SK-N-SH (cell line): ENCODE results near the gene RFX7. TPM values are rescaled to one million over a fixed set of nuclear protein-coding genes. Genes with fewer than 3 reads are reported as not detected.

Source experiments
- CTCF ChIA-PET: fragments of 300-600, 350-600 bp; formaldehyde crosslinking; extraction: SDS; loops from one replicate; lab custom pipeline; 2021; lab: Yijun Ruan, JAX
- POLR2A ChIA-PET: fragments of 350-600 bp; sonication (Branson Sonifier 250); formaldehyde crosslinking; extraction: SDS; loops from one replicate; lab custom pipeline; 2020; ENCODE audit warnings: antibody characterized with exemption, inconsistent platforms; lab: Yijun Ruan, JAX
- DNase-seq: peaks from one replicate; pipeline ENCODE4 v3.0.0; 2012
- H2AFZ ChIP-seq: fragments of 200-600 bp; sonication (generic); 2 replicates; pipeline ENCODE4 v1.8.1; 2016; ENCODE audit warnings: antibody characterized with exemption, mild to moderate bottlenecking, low read depth
- H3F3A ChIP-seq: fragments of 200-600 bp; sonication (generic); replicated peaks from 2 replicates; pipeline ENCODE3; 2016; ENCODE audit warnings: antibody characterized with exemption, mild to moderate bottlenecking; ENCODE audit not compliant: insufficient read depth
- H3K27ac ChIP-seq, 2 experiments: fragments of 200-500 bp in 1 of 2; fragments of 200-600 bp in 1 of 2; sonication (Bioruptor generic) in 1 of 2; sonication (generic), shearing (Covaris generic) in 1 of 2; 2 replicates each; pipeline versions ENCODE4 v1.5.1 to v1.6.1; 2014 to 2016; ENCODE audit warnings: low read depth in 2 of 2, inconsistent platforms in 1 of 2, low read length in 1 of 2, mild to moderate bottlenecking in 1 of 2, mixed read lengths in 1 of 2
- H3K27me3 ChIP-seq: fragments of 200-600 bp; sonication (generic), shearing (Covaris generic); 2 replicates; pipeline ENCODE4 v1.6.1; 2016; ENCODE audit warnings: mixed run types; ENCODE audit not compliant: insufficient read depth
- H3K36me3 ChIP-seq, 2 experiments: fragments of 200-500 bp in 1 of 2; fragments of 200-600 bp in 1 of 2; sonication (Bioruptor generic) in 1 of 2; sonication (generic) in 1 of 2; replicated peaks in 1 of 2; 2 replicates each; pipeline versions ENCODE3 to v1.5.1; 2014 to 2016; ENCODE audit warnings: low read length in 1 of 2, mild to moderate bottlenecking in 1 of 2; ENCODE audit not compliant: insufficient read depth in 2 of 2, control insufficient read depth in 1 of 2
- H3K4me1 ChIP-seq, 2 experiments: fragments of 200-500 bp in 1 of 2; fragments of 200-600 bp in 1 of 2; sonication (Bioruptor generic) in 1 of 2; sonication (generic), shearing (Covaris generic) in 1 of 2; 2 replicates each; pipeline versions ENCODE4 v1.5.1 to v1.6.1; 2014 to 2016; ENCODE audit warnings: low read depth in 1 of 2, low read length in 1 of 2, mixed run types in 1 of 2; ENCODE audit not compliant: insufficient read depth in 2 of 2, control insufficient read depth in 1 of 2
- H3K4me2 ChIP-seq: fragments of 200-600 bp; sonication (generic), shearing (Covaris generic); 2 replicates; pipeline ENCODE4 v1.6.1; 2017; ENCODE audit warnings: mixed run types
- H3K4me3 ChIP-seq, 2 experiments: fragments of 200-500 bp in 1 of 2; fragments of 200-600 bp in 1 of 2; sonication (Bioruptor generic) in 1 of 2; sonication (generic), shearing (Covaris generic) in 1 of 2; 2 replicates each; pipeline versions ENCODE4 v1.5.1 to v1.8.1; 2014 to 2016; ENCODE audit warnings: low read depth in 2 of 2, inconsistent platforms in 1 of 2, low read length in 1 of 2, mild to moderate bottlenecking in 1 of 2, mixed read lengths in 1 of 2, moderate library complexity in 1 of 2
- H3K79me2 ChIP-seq: fragments of 200-600 bp; sonication (generic); 2 replicates; pipeline ENCODE4 v1.8.1; 2017; ENCODE audit warnings: mild to moderate bottlenecking; ENCODE audit not compliant: insufficient read depth
- H3K9ac ChIP-seq: fragments of 200-600 bp; sonication (generic); 2 replicates; pipeline ENCODE4 v1.6.1; 2017; ENCODE audit warnings: mixed run types
- H3K9me2 ChIP-seq: fragments of 200-600 bp; sonication (generic); 2 replicates; pipeline ENCODE4 v1.6.1; 2017; ENCODE audit warnings: mixed run types
- H3K9me3 ChIP-seq: fragments of 200-600 bp; sonication (generic); 2 replicates; pipeline ENCODE4 v1.6.1; 2017; ENCODE audit warnings: mixed run types, mild to moderate bottlenecking, moderate library complexity
- H4K20me1 ChIP-seq: fragments of 200-600 bp; sonication (generic); 2 replicates; pipeline ENCODE4 v1.6.1; 2017; ENCODE audit warnings: mild to moderate bottlenecking, mixed run types; ENCODE audit not compliant: insufficient read depth
- EZH2phosphoT487 ChIP-seq: fragments of 200-600 bp; sonication (generic); IDR thresholded peaks from 2 replicates; pipeline ENCODE4 v1.6.1; 2017; ENCODE audit warnings: low read depth, mixed run types, mild to moderate bottlenecking, antibody characterized with exemption, moderate library complexity, borderline replicate concordance
- FOSL2 ChIP-seq: IDR thresholded peaks from 2 replicates; pipeline ENCODE4 v1.4.0; 2012; ENCODE audit warnings: low read depth, mild to moderate bottlenecking, moderate library complexity, borderline replicate concordance
- FOXM1 ChIP-seq: IDR thresholded peaks from 2 replicates; pipeline ENCODE4 v1.4.0; 2012; ENCODE audit warnings: low read depth, mild to moderate bottlenecking
- JUND ChIP-seq: IDR thresholded peaks from 2 replicates; pipeline ENCODE4 v1.4.0; 2012
- POLR2AphosphoS5 ChIP-seq: IDR thresholded peaks from 2 replicates; pipeline ENCODE4 v1.6.1; 2012; ENCODE audit warnings: low read depth, low read length
- RCOR1 ChIP-seq: fragments of 150-350 bp; IDR thresholded peaks from 2 replicates; pipeline ENCODE4 v1.6.1; 2017; ENCODE audit warnings: antibody characterized with exemption, low read length
- RXRA ChIP-seq: IDR thresholded peaks from 2 replicates; pipeline ENCODE4 v1.4.0; 2012; ENCODE audit warnings: low read depth, mild to moderate bottlenecking, borderline replicate concordance
- SMC3 ChIP-seq: IDR thresholded peaks from 2 replicates; pipeline ENCODE4 v1.6.1; 2012; ENCODE audit warnings: low read depth, low read length, improper control_type of control experiment
- WGBS: methylation state at CpG from one replicate; pipeline ENCODE4 v1.1.6; 2017; ENCODE audit warnings: low lambda C conversion rate; 5-methylcytosine and 5-hydroxymethylcytosine counted together
- polyA plus RNA-seq, 3 experiments: library from polyadenylated mRNA; depleted of rRNA; stranded (reverse); fragments of >200 nt; gene quantifications; 2 replicates each; pipeline ENCODE4 v1.2.3, GENCODE V29; 2012
- TF ChIP-seq, protein P1 (sequence below): fragments of 200-600 bp; sonication (generic); IDR thresholded peaks from 2 replicates; pipeline ENCODE4 v1.6.1; 2017; ENCODE audit warnings: antibody characterized with exemption, mild to moderate bottlenecking, moderate library complexity
- TF ChIP-seq, protein P2 (sequence below): IDR thresholded peaks from 2 replicates; pipeline ENCODE4; 2012
- TF ChIP-seq, protein P3 (sequence below): IDR thresholded peaks from 2 replicates; pipeline ENCODE4 v1.4.0; 2012; ENCODE audit warnings: low read depth

Gene RFX7
- polyA plus RNA-seq, 1 of the 3 experiments (the other 2 are of a cell fraction), result 2.7 TPM

DNA sequence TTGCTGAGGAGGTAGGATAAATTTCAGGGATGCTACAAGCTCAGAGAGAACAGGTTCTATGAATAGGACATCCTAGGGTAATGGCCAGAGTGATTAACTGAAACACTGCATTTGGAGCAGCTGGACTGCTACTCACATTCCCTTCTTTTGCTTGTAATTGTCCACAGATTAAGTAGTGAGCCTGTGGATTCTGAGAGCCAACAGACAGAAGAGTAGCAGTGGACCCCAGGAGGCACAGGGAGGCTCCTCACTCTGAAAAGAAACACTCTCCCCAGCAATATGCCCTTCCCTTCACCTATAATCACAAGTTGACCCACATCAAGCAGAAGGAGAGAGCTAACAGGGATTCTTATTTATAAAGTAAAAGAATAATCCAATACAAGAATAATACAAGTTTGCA is 10.6 kb upstream of the RFX7 start:
- Histone ChIP-seq H3K9ac (no peak overlapping the region), H3K9me2 (no peaks in the 10 kb centered on the region), H3K4me3 (no peak overlapping the region), H3K79me2 (no peaks in the 10 kb centered on the region), H3K9me3 (no peaks in the 10 kb centered on the region), H3F3A (no peaks in the 10 kb centered on the region), H3K36me3 (no peaks in the 10 kb centered on the region), H2AFZ (no peak overlapping the region), H3K4me1 (peaks cover 0 to 3% of the 10 kb centered on the region in 2 experiments; a peak in 2 of 4 replicates), H3K27me3 (no peaks in the 10 kb centered on the region), H3K27ac (no peak overlapping the region), H3K4me2 (no peak overlapping the region), H4K20me1 (no peaks in the 10 kb centered on the region)
- no peak for DNase-seq
- TF ChIP-seq EZH2phosphoT487 (no peak), RXRA (no peak), FOXM1 (no peak), SMC3 (no peak)
- CTCF ChIA-PET, result interaction anchor here (0.7 to 7.7 kb wide), 3 partner anchors 8 to 175 kb away, joined by 3 to 77 read pairs (median 3); no protein-coding TSS in a partner anchor
- POLR2A ChIA-PET, result no interaction called here

DNA sequence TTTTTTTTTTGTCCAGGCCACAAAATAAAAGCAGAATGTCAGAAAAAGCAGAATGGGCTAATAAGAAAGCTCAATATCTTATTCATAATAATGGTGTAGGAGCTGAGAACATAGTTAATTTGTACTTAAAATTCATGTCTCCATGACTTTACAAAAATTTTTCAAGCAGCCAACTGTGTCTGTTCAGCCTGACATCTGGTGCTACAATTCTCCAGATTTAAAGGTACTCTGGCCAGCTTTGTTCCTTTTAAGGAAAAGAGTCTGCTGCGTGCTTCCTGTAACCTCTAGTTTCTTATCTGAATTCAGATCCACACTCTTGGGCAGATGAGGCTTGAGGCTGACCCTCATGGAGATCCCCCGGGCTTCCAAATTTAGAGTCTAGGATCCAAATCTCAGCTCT is 8.7 kb upstream of the RFX7 start:
- TF ChIP-seq JUND, result no peak
- TF ChIP-seq, protein P1, sequence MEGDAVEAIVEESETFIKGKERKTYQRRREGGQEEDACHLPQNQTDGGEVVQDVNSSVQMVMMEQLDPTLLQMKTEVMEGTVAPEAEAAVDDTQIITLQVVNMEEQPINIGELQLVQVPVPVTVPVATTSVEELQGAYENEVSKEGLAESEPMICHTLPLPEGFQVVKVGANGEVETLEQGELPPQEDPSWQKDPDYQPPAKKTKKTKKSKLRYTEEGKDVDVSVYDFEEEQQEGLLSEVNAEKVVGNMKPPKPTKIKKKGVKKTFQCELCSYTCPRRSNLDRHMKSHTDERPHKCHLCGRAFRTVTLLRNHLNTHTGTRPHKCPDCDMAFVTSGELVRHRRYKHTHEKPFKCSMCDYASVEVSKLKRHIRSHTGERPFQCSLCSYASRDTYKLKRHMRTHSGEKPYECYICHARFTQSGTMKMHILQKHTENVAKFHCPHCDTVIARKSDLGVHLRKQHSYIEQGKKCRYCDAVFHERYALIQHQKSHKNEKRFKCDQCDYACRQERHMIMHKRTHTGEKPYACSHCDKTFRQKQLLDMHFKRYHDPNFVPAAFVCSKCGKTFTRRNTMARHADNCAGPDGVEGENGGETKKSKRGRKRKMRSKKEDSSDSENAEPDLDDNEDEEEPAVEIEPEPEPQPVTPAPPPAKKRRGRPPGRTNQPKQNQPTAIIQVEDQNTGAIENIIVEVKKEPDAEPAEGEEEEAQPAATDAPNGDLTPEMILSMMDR, result no peak
- no peak for TF ChIP-seq POLR2AphosphoS5
- TF ChIP-seq, protein P2, sequence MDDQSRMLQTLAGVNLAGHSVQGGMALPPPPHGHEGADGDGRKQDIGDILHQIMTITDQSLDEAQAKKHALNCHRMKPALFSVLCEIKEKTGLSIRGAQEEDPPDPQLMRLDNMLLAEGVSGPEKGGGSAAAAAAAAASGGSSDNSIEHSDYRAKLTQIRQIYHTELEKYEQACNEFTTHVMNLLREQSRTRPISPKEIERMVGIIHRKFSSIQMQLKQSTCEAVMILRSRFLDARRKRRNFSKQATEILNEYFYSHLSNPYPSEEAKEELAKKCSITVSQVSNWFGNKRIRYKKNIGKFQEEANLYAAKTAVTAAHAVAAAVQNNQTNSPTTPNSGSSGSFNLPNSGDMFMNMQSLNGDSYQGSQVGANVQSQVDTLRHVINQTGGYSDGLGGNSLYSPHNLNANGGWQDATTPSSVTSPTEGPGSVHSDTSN, result no peak
- no peak for TF ChIP-seq FOSL2
- no peak for TF ChIP-seq RCOR1
- TF ChIP-seq, protein P3, sequence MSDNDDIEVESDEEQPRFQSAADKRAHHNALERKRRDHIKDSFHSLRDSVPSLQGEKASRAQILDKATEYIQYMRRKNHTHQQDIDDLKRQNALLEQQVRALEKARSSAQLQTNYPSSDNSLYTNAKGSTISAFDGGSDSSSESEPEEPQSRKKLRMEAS, result no peak
- H3K27ac ChIP-seq, result no peak overlapping the region; a peak in 1 of 4 replicates
- H3K9me3 ChIP-seq, result no peaks in the 10 kb centered on the region
- no peaks in the 10 kb centered on the region for H4K20me1 ChIP-seq
- peaks cover 0 to 3% of the 10 kb centered on the region in 2 experiments; a peak in 2 of 4 replicates for H3K4me1 ChIP-seq
- ChIA-PET CTCF (interaction anchor here (0.9 to 7.7 kb wide), 3 partner anchors 40 to 181 kb away, joined by 3 to 77 read pairs (median 3); no protein-coding TSS in a partner anchor), POLR2A (no interaction called here)
- H3K27me3 ChIP-seq, result no peaks in the 10 kb centered on the region
- no peaks in the 10 kb centered on the region for H3K36me3 ChIP-seq
- H3K9me2 ChIP-seq, result no peaks in the 10 kb centered on the region
- no peak overlapping the region for H2AFZ ChIP-seq
- H3K4me3 ChIP-seq, result no peak overlapping the region
- H3K79me2 ChIP-seq, result no peaks in the 10 kb centered on the region
- H3F3A ChIP-seq, result no peaks in the 10 kb centered on the region
- no peak overlapping the region for H3K9ac ChIP-seq
- no peak for DNase-seq
- 79% methylated on average over 2 of the region's 2 CpGs for WGBS
- no peak overlapping the region for H3K4me2 ChIP-seq
